T47D (cell line): ENCODE data around the gene SLC2A4.
A peak's percentile ranks its signal among the peaks of the same experiment; 100 is the strongest.

Source experiments
- DNase-seq, 2 experiments: peaks; one replicate each; pipeline versions ENCODE4 v3.0.0 to v3.0.0-alpha.2; 2011 to 2012; ENCODE audit warnings: low read depth in 1 of 2, low spot score in 1 of 2
- JUND ChIP-seq: IDR thresholded peaks from 2 replicates; pipeline ENCODE4 v1.6.1; 2012; ENCODE audit warnings: low read depth
- in situ Hi-C: cut with HindIII; loops from 2 replicates; pipeline ENCODE4 v1.10.0; 2016; ENCODE audit warnings: low sequenced_read_pairs, low pct_unique_long_range_greater_than_20kb

The SLC2A4 gene

GRCh38 chr17:7252176-7253043, 29.1 kb upstream of the SLC2A4 start, which contains the start of gene ELP5:
TSS of gene ELP5 (plus strand) at chr17:7252215. CDS start at chr17:7252551, 336 bp downstream.
- in situ Hi-C loops, result no loop called here
- no peak for TF ChIP-seq JUND
- DNase-seq, result peak; percentile 42 to 94

- DNase-seq, result no peak
- in situ Hi-C loops, result no loop called here
- no peak for TF ChIP-seq JUND
Observed at GRCh38 chr17:7253082-7253481, 28.4 kb upstream of the SLC2A4 start.

- in situ Hi-C loops, result no loop called here
- DNase-seq, result no peak
- no peak for TF ChIP-seq JUND
Observed at GRCh38 chr17:7254511-7254910, 27.0 kb upstream of the SLC2A4 start.

GRCh38 chr17:7256766-7257456, 24.6 kb upstream of the SLC2A4 start:
- in situ Hi-C loops, result no loop called here
- DNase-seq, result no peak
- no peak for TF ChIP-seq JUND

GRCh38 chr17:7258731-7259554, 22.6 kb upstream of the SLC2A4 start:
- in situ Hi-C loops, result no loop called here
- no peak for DNase-seq
- no peak for TF ChIP-seq JUND

GRCh38 chr17:7259555-7259889, 22.0 kb upstream of the SLC2A4 start:
- in situ Hi-C loops, result no loop called here
- DNase-seq, result no peak
- TF ChIP-seq JUND, result no peak

GRCh38 chr17:7260151-7260550, 21.4 kb upstream of the SLC2A4 start:
- TF ChIP-seq JUND, result no peak
- in situ Hi-C loops, result no loop called here
- no peak for DNase-seq

- DNase-seq, result peak; percentile 43 to 67
- no peak for TF ChIP-seq JUND
- in situ Hi-C loops, result no loop called here
Observed at GRCh38 chr17:7260651-7261378, 20.7 kb upstream of the SLC2A4 start.

GRCh38 chr17:7261379-7262191, 19.9 kb upstream of the SLC2A4 start:
- in situ Hi-C loops, result no loop called here
- no peak for TF ChIP-seq JUND
- DNase-seq, result no peak

- in situ Hi-C loops, result no loop called here
- no peak for TF ChIP-seq JUND
- peak; percentile 84 to 97 for DNase-seq
Observed at GRCh38 chr17:7262192-7262934, 19.2 kb upstream of the SLC2A4 start, which contains the start of gene CLDN7. TSS of gene CLDN7 (minus strand) at chr17:7262478. CDS start at chr17:7262043, 435 bp downstream.
